Posterior vena cava (tissue), 2 donors: ENCODE measurements around the gene ITGA3. TPM values are rescaled to one million over a fixed set of nuclear protein-coding genes. Genes with fewer than 3 reads are reported as not detected.

Experiments
- DNase-seq: peaks from one replicate; pipeline ENCODE4 v3.0.0-alpha.2; 2020; ENCODE audit warnings: low spot score
- intact Hi-C, 2 donors: fragments of 100-400 bp; cut with DNase I; formaldehyde crosslinking; loops; one replicate each; pipeline versions ENCODE4 v1.14.1 to v1.14.2; 2022 to 2023
- total RNA-seq, 2 donors: library from RNA; stranded (reverse); fragmentation: NEBNext Ultra II Directional; extraction: Animal tissue kit (Norgen Biotek cat#: 25700); gene quantifications; one replicate each; pipeline ENCODE4 v1.2.1, GENCODE V29; 2021
- donor health status: DM: yes; HTN: yes; CAD: no.
- donor health status: DM: yes; HTN: yes; CAD: no.

Gene ITGA3
- total RNA-seq, 2 donors from 2014 or later = 56.3 to 80.3 TPM

DNA sequence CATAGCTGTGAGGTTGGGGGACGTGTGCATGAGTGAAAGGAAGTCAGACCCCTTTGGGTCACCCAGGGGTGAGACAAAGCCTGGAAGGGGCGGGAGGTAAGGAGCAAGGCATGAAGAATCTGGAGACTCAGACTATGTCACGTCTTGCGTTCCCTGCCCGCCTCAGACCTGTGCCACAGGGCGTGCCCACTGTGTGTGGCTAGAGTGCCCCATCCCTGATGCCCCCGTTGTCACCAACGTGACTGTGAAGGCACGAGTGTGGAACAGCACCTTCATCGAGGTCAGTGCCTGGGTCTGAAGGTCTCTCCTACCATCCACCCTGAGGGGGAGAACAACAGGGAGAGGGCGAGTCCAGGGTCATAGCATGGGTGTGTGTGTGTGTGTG lies 24.2 kb downstream of the ITGA3 start:
- intact Hi-C loops = loop anchor here in 1 of 2 donors (10.0 kb wide), 1 partner anchor 205 kb away; no protein-coding TSS in a partner anchor
- no peak for DNase-seq

DNA sequence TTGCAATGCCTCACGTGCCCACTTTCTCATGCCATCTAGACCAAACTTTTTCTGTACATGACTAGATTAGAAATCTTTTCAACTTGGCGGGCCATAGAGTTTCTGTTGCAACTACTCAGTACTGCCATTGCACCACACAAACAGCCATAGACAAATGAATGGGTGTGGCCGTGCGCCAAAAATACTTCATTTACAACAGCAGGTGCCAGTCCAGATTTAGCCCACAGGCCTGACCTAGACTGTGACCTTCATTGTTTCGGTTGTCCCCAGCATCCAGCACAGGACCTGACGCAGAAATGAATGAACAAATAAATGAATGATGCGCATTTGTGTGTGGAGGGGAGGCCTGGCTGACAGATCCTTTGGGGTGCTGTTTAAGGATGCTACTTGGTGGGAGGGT lies 24.9 kb downstream of the ITGA3 start:
- intact Hi-C loops = loop anchor here in 1 of 2 donors (10.0 kb wide), 1 partner anchor 206 kb away; no protein-coding TSS in a partner anchor
- no peak for DNase-seq

DNA sequence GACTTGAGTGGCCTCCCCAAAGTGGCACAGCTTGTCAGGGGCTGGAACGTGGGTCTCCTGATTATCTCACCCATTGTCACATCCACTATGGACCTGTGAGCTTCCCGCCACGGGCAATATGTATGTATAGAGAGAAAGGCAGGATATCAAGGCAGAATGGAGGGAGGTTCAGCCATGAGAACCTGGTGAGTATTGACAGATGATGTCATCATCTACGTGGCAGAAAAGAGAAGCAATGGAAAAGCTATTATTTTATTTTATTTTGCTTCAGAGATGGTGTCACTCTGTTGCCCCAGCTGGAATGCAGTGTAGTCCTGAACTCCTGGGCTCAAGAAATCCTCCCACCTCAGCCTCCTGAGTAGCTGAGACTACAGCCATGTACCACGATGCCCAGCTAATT lies 25.8 kb downstream of the ITGA3 start:
- intact Hi-C loops = loop anchor here in 1 of 2 donors (10.0 kb wide), 1 partner anchor 207 kb away; no protein-coding TSS in a partner anchor
- no peak for DNase-seq

DNA sequence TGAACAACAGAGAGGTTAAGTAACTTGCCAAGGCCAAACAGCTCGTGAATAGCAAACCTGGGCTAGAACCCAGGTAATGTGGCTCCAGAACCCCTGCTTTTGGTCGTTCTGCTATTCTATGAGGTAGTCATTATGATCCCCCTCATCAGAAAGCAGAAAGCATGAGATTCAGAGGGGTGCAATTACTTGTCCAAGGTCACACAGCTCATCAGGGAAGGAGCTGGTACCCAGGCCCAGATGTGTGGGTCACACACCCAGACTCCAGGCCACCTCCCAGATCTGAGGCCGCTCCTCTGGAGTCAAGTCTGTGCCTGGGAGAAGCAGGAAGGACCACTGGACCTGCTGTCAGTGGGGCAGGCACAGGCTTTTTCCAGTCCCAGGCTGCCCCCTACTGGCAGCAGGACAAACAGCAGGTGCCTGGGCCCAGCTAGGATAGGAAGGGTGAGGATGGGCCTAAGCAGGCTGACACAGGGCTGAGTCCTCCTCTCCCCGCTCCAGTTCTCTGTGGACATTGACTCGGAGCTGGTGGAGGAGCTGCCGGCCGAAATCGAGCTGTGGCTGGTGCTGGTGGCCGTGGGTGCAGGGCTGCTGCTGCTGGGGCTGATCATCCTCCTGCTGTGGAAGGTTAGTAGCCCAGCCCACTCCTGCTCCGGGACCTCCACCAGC lies 31.5 kb downstream of the ITGA3 start:
- DNase-seq = peak; percentile 90
- intact Hi-C loops = loop anchor here in 1 of 2 donors (5.0 to 10.0 kb wide), 2 partner anchors 60 to 213 kb away; no protein-coding TSS in a partner anchor

DNA sequence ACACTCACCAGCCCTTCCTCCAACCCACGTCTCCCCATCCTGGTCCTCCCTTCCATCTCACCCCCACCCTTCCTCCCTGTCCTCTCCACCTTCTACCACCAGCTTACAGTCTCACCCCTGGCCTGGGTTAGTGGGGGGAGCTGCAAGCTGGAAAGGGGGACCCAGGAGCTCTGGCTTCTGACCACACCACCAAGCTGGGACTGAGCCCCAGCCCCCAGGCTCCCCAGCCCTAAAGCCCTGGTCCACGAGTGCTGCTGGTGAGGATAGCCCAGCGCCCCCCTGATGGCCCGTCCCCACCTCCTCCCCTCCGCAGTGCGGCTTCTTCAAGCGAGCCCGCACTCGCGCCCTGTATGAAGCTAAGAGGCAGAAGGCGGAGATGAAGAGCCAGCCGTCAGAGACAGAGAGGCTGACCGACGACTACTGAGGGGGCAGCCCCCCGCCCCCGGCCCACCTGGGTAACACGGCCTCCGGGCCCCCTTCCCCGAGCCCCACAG lies 32.0 kb downstream of the ITGA3 start:
- intact Hi-C loops = loop anchor here in 1 of 2 donors (5.0 to 10.0 kb wide), 2 partner anchors 61 to 213 kb away; no protein-coding TSS in a partner anchor
- peak; percentile 67 for DNase-seq

DNA sequence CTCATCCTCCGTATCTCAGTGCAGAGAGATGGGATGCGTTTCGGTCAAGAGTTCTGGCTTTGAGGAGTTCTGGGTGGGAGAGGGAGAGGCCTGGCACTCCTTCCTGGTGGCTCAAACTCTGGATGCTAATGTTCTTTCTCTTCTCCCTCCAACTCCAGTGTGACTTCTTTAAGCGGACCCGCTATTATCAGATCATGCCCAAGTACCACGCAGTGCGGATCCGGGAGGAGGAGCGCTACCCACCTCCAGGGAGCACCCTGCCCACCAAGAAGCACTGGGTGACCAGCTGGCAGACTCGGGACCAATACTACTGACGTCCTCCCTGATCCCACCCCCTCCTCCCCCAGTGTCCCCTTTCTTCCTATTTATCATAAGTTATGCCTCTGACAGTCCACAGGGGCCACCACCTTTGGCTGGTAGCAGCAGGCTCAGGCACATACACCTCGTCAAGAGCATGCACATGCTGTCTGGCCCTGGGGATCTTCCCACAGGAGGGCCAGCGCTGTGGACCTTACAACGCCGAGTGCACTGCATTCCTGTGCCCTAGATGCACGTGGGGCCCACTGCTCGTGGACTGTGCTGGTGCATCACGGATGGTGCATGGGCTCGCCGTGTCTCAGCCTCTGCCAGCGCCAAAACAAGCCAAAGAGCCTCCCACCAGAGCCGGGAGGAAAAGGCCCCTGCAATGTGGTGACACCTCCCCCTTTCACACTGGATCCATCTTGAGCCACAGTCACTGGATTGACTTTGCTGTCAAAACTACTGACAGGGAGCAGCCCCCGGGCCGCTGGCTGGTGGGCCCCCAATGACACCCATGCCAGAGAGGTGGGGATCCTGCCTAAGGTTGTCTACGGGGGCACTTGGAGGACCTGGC lies 33.3 kb downstream of the ITGA3 start:
- DNase-seq = peak; percentile 62
- intact Hi-C loops = loop anchor here in 1 of 2 donors (5.0 to 10.0 kb wide), 2 partner anchors 62 to 214 kb away; no protein-coding TSS in a partner anchor

DNA sequence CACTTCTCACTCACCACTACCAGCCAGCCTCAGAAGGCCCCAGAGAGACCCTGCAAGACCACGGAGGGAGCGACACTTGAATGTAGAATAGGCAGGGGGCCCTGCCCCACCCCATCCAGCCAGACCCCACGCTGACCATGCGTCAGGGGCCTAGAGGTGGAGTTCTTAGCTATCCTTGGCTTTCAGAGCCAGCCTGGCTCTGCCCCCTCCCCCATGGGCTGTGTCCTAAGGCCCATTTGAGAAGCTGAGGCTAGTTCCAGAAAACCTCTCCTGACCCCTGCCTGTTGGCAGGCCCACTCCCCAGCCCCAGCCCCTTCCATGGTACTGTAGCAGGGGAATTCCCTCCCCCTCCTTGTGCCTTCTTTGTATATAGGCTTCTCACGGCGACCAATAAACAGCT lies 34.2 kb downstream of the ITGA3 start:
- intact Hi-C loops = loop anchor here in 1 of 2 donors (10.0 kb wide), 1 partner anchor 205 kb away; no protein-coding TSS in a partner anchor
- no peak for DNase-seq

DNA sequence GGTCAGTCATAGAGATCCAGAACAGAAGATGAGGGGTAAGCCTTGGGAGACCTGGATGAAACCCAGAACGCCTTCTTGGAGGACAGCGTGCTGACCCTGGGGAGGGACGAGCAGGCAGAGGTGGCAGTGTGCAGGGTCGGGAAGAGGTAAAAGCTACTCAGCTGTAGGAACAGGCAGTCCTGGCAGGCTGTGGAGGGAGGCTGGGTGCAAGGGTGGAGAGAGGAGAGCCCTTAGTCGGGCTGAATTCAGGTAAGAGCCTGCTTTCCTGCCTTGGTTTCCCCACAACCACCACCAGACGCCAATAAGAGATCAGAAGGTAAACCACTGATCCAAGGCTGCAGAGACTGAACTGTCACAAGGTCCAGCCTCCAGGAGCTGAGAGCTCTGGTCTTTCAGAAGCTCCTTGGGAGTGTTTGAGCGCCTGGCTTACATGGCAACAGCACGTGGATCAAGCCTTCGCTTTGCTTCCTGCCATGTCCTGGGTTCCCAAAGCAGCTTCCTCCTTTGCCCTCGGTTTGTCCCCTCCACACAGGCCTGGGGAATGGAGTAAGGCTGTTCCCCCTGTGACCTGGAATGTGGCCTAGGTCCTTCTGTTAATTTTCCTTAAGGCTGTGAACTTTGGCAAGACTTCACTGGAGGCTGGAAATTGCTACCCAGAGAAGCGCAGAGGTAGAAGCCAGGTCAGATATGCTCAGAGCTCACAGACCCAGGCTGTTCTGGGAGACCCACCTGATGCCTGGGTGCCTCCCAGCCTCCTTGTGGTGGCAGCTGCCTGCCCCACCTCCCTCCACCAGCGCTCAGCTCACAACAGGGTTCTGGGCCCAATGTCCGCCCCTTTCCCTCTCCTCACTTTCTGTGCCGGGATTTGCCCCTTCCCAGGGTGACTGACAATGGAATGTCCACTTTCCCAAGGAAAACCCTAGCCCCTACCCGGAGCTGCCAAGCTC lies 35.3 kb downstream of the ITGA3 start:
- intact Hi-C loops = loop anchor here in 1 of 2 donors (10.0 kb wide), 1 partner anchor 204 kb away; no protein-coding TSS in a partner anchor
- DNase-seq = peak; percentile 46

DNA sequence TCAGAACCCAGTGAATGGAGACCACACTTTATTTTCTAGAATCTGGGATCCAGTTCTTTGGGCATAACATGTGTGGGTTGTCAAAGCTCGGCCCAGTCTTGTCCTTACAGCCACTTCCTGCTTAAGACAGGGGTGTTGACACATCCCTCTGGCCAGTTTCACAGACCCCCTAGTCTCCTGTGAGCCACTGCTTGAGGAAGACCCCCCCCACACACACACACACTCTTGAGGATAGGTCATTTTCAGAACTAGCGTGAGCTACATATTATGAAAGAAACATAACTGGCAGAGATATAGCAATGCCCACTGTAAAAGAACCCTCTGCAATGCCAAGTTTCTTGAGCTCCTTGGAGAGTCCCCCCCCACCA lies 36.0 kb downstream of the ITGA3 start:
- intact Hi-C loops = loop anchor here in 1 of 2 donors (10.0 kb wide), 1 partner anchor 203 kb away; no protein-coding TSS in a partner anchor

DNA sequence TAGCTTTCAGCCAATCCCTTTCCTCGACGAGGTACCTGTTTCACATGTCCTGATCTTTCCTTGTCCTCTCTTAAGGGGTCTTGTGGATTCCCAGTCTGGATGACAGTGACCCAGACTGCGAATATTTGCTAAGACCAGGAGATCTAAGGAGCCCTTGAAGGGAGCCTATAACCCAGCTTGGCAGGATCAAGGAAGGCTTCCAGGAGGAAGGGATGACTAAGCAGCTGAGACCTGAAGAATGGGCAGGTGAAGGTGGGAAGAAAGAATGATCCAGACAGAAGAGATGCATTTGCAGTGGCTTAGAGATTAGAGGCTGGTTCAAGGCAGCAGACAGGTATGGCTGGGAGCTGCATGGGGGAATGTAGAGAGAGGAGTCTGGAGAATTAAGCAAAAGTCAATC lies 37.3 kb downstream of the ITGA3 start:
- no peak for DNase-seq
- intact Hi-C loops = loop anchor here in 1 of 2 donors (10.0 kb wide), 1 partner anchor 202 kb away; no protein-coding TSS in a partner anchor

More for the DNA sequence above, 36.0 kb downstream of the ITGA3 start:
- no peak for DNase-seq

DNA sequence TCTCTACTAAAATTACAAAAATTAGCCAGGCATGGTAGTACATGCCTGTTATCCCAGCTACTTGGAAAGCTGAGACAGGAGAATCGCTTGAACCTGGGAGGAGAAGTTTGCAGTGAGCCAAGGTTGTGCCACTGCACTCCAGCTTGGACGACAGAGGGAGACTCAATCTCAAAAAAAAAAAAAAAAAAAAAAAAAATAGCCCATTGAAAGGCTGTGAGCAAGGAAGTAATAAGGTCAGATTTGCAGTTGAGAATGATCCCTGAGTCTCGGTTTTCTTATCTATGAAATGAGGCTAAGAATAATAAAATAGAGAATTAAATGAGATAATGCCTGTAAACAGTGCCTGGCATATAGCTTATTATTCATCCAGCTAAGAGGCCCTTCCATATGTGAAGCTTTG lies 37.9 kb downstream of the ITGA3 start:
- intact Hi-C loops = loop anchor here (2.0 to 10.0 kb wide), 2 partner anchors 67 to 201 kb away; no protein-coding TSS in a partner anchor
- DNase-seq = no peak

DNA sequence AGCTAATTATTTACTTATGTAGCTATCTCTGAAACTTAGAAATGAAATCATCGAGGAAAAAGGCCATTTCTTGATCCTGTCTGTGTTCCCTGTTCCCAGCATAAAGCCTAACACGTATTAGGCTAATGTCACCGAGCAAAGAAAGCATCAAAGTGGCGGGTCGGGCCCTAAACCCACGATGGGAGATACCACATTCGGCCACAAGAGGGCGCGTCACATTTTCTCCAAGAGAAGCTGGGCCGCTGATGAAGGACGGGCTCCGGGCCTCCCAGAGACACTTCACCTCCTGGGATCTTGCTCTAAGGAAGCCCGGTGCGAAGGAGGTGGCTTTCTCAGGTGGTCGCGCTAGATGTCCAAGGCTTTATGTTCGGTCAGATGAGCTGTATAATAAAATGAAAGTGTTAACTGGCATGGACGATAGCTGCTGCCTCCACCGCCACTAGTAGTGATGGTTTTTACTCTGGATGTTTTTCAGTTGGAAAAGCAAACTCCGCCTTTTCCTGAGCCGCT lies 38.4 kb downstream of the ITGA3 start:
- peak; percentile 97 for DNase-seq
- intact Hi-C loops = loop anchor here (2.0 to 10.0 kb wide), 2 partner anchors 67 to 201 kb away; no protein-coding TSS in a partner anchor

DNA sequence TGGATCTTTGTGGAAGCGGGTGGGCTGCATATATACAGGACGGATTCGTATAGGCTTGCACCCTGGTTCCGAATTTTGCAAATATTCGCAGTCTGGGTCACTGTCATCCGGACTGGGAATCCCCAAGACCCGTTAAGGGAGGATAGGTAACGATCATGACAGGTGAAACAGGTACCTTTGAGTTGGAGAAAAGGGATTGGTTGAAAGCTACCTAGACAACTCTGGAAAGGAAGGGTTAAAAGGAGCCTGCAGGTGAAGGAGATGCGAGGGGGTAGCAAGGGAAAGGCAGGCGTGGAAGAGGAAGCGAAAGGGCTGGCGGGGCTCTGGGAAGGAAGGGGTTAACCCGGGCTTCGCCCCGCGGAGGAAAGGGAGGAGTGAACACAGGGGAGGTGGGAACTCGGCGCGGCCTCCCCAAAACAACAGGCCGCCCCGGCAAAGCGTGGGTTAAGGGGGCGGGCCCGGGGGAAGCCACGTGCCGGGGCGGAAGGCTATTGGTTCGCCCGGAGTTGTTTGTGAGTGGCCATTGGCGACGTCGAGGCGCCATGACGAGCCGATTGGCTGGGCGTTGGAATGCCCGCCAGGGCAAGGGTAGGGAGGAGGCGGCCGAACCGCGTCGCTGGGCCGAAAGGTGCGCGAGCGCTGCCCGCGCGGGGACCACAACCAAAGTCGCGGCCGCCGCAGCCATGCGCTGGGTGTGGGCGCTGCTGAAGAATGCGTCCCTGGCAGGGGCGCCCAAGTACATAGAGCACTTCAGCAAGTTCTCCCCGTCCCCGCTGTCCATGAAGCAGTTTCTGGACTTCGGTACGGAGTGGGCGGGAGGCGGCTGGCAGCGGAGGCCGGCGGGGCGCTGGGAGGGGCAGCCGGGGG lies 39.1 kb downstream of the ITGA3 start, which contains the start of gene PDK2:
Gene PDK2 (plus strand): TSS at position 599 of the 867 bp plus-strand sequence. CDS start 85 bp downstream, at position 684.
- DNase-seq = peak; percentile 99
- intact Hi-C loops = loop anchor here (2.0 to 10.0 kb wide), 2 partner anchors 68 to 200 kb away; no protein-coding TSS in a partner anchor

DNA sequence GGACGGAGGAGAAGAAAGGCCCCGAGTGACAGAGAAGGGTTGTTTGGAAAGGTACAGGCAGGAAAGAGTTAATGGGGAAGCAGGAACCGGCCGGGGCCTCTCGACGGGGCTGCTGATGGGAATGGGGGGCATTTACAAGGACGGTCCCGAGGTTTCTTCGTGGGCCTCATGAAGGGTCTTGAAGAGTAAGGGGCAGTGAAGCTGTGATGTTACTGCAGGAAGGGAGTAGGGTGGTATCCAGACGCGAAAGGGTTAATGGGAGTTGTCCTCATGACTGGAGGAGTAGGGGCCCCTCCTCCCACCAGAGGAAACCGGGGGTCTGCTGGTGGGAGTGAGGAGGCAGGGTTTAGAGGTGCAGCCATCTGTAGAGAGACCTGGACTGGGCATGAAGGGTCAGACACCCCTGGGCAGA lies 39.7 kb downstream of the ITGA3 start:
- intact Hi-C loops = loop anchor here (2.0 to 10.0 kb wide), 2 partner anchors 69 to 199 kb away; no protein-coding TSS in a partner anchor
- no peak for DNase-seq

DNA sequence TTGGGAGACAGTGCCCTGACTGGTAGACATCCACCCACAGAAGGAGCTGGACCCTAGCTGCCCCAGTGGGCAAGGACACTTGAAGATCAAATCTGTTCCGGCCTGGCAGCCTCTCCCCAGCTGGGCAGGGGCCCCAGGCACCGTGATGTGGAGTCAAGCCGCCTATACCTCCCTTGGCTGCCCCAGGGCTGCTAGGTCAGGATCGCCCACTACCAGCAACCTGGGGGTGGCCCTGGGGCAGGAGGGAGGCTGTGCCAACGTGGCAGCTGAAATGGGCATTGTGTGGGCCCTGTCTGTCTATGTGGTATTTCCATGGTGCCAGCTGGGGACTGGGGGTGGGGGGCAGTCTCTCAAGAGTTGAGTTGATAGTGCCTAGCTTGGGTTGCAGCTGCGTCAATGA lies 40.2 kb downstream of the ITGA3 start:
- intact Hi-C loops = loop anchor here in 1 of 2 donors (10.0 kb wide), 1 partner anchor 199 kb away; no protein-coding TSS in a partner anchor
- DNase-seq = no peak

DNA sequence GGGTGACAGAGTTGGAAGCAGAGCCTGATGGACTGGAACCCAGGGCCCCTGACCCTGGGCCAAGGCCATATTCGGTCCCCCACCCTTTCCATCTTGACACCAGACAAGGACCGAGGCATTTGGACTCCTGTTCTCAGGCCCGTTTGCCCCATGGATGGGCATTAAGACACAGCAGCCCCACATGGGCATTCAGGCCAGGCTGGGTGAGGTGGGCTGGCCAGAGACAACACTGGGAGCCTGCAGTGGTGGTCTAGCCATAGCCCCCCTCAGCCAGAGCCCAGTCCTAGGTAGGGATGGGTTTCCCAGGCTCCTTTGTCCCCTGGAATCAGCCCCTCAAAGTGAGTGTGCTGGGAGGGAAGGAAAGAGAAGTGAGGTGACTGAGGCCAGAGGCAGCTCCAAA lies 40.8 kb downstream of the ITGA3 start:
- DNase-seq = no peak
- intact Hi-C loops = loop anchor here in 1 of 2 donors (10.0 kb wide), 1 partner anchor 198 kb away; no protein-coding TSS in a partner anchor

DNA sequence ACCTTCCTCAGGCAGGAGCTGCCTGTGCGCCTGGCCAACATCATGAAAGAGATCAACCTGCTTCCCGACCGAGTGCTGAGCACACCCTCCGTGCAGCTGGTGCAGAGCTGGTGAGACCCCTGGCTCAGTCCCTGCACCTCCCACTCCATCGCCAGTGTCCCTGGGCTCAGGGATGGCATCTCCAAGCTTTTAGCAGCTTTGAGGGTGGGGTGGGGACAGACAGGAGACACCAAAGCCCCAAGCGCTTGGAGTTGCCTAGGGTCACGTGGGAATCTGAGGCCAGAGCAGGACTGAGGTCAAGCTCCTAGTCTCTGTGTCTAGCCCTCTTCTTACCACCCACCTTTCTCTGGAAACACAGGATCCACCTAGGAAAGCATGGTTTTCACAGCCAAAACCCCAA lies 41.5 kb downstream of the ITGA3 start:
- intact Hi-C loops = loop anchor here in 1 of 2 donors (10.0 kb wide), 1 partner anchor 197 kb away; no protein-coding TSS in a partner anchor
- DNase-seq = no peak
